Activated CD4-positive, alpha-beta T cell treated with anti-CD3 and anti-CD28 coated beads, Interleukin-2, Interleukin-6, amounts not matched to agents 100 ng/mL and 50 ng/mL, durations not matched to agents 16 hours and 8 hours (primary cell): Measurements from ENCODE around the gene CDKN2A.

Experiments used
- DNase-seq: peaks from one replicate; pipeline ENCODE4 v3.0.0-alpha.2; 2020

The CDKN2A gene

GRCh38 chr9:21936161-21936560 lies 58.0 kb downstream of the CDKN2A start:
- no peak for DNase-seq

GRCh38 chr9:21935631-21936030 lies 58.6 kb downstream of the CDKN2A start:
- no peak for DNase-seq

- no peak for DNase-seq
These were observed 60.3 kb downstream of the CDKN2A start for GRCh38 chr9:21933865-21934264.

GRCh38 chr9:21933281-21933680 lies 60.9 kb downstream of the CDKN2A start:
- no peak for DNase-seq

GRCh38 chr9:21931428-21931827 lies 62.8 kb downstream of the CDKN2A start:
- no peak for DNase-seq

GRCh38 chr9:21927752-21928151 lies 66.4 kb downstream of the CDKN2A start:
- no peak for DNase-seq

GRCh38 chr9:21923694-21924093 lies 70.5 kb downstream of the CDKN2A start:
- no peak for DNase-seq

GRCh38 chr9:21919377-21920362 lies 74.5 kb downstream of the CDKN2A start:
- DNase-seq: peak; percentile 57
